Gastroesophageal sphincter (tissue), 3 donors: ENCODE results near the gene SPRY4.

Experiments
- EP300 ChIP-seq: sonication (generic); formaldehyde crosslinking; IDR thresholded peaks from one replicate; pipeline ENCODE4 v1.6.1; 2017; ENCODE audit warnings: antibody characterized with exemption, mild to moderate bottlenecking
- POLR2A ChIP-seq, 2 donors: fragments of 450-650 bp; IDR thresholded peaks; one replicate each; pipeline ENCODE4 v1.6.1; 2017; ENCODE audit warnings: antibody characterized with exemption in 2 of 2, mild to moderate bottlenecking in 2 of 2, moderate library complexity in 1 of 2
- POLR2AphosphoS5 ChIP-seq: sonication (generic); formaldehyde crosslinking; IDR thresholded peaks from one replicate; pipeline ENCODE4 v1.6.1; 2017; ENCODE audit warnings: antibody characterized with exemption
- TF ChIP-seq, protein P1 (sequence below), 4 experiments: fragments of 200-600 bp in 2 of 4; fragments of 450-650 bp in 2 of 4; sonication (generic) in 1 of 4; IDR thresholded peaks; one replicate each; pipeline ENCODE4 v1.5.1; 2017 to 2019; ENCODE audit warnings: antibody characterized with exemption in 4 of 4, mild to moderate bottlenecking in 2 of 4, moderate library complexity in 2 of 4

DNA sequence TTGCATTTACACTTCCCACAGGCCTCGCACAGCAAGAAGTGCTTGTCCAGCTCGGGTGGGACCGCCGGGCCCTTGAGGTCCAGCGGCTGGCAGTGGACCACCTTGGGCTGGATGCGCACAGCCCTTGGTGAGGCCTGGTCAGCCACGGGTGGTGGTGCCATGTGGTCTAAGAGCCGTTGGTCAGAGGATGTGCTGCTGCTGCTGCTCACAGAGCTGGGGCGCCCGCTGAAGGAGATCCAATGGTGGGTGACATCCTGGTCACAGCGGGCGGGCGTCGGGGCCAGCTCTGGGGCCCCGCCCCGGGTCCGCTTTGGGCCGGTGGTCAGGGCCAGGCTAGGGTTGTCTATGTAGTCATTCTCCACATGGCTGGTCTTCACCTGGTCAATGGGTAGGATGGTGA is 10.2 kb downstream of the SPRY4 start:
- TF ChIP-seq, protein P1, sequence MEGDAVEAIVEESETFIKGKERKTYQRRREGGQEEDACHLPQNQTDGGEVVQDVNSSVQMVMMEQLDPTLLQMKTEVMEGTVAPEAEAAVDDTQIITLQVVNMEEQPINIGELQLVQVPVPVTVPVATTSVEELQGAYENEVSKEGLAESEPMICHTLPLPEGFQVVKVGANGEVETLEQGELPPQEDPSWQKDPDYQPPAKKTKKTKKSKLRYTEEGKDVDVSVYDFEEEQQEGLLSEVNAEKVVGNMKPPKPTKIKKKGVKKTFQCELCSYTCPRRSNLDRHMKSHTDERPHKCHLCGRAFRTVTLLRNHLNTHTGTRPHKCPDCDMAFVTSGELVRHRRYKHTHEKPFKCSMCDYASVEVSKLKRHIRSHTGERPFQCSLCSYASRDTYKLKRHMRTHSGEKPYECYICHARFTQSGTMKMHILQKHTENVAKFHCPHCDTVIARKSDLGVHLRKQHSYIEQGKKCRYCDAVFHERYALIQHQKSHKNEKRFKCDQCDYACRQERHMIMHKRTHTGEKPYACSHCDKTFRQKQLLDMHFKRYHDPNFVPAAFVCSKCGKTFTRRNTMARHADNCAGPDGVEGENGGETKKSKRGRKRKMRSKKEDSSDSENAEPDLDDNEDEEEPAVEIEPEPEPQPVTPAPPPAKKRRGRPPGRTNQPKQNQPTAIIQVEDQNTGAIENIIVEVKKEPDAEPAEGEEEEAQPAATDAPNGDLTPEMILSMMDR (IDR thresholded peaks at IDR 0.05), result no peak
- TF ChIP-seq POLR2AphosphoS5 (no peak), POLR2A (IDR thresholded peaks at IDR 0.05) (no peak), EP300 (no peak)
